Activated CD8-positive, alpha-beta memory T cell treated with anti-CD3 and anti-CD28 coated beads, Interleukin-2, amount 50 U/mL, for 24 hours (primary cell): ENCODE data around the gene ARHGAP15.
"Not testable (repeated sequence)": the region's sequence is repeated elsewhere in the genome, so short reads cannot be mapped to it uniquely, and the experiment has no call there.

Experiments
- DNase-seq: peaks from one replicate; pipeline ENCODE4 v3.0.0-alpha.2; 2020; ENCODE audit errors: extremely low read depth

Gene ARHGAP15

DNA sequence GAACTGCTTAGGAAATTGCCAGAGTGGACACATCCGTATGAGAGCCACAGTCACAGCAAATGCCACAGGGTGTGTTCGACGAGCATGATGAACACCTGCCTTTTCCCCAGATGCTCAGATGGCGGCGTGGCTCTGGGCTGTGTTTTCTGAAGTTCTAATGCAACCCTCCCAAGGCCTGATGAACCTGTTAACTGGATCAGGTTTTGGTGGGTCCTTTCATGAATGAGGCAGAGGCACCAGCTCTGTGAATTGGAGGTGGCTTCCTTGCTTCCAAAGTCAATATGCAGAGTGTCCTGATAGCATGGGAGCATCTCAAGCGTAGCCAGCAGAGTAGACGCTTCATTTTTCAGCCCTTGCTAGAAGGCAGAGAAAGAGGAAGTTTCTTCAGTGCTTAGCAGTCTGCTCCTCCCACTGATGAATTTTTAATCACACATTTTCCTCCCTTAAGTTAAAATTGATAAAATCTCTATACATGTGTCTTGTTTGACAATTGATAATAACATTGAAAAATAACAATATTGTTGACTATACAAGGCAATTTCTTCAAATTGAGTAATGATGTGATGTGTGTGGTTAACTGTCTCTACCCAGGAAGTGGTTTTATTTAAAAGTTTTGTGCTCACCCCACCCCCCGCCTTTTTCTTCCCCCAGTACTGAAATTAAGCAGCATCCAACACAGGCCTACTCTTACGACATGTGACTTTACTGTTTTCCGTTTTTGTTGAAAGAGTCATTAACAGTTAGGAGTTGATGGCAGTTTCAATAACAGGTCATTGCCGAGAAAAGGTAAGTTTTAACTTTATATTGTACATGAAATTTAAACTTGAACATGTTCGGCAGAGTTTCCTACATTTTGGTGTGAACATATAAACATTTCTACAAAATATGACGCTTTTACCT is at the start of gene ARHGAP15:
TSS of gene ARHGAP15 (plus strand) at position 739 of the 900 bp plus-strand sequence.
- DNase-seq: peak; percentile 38

DNA sequence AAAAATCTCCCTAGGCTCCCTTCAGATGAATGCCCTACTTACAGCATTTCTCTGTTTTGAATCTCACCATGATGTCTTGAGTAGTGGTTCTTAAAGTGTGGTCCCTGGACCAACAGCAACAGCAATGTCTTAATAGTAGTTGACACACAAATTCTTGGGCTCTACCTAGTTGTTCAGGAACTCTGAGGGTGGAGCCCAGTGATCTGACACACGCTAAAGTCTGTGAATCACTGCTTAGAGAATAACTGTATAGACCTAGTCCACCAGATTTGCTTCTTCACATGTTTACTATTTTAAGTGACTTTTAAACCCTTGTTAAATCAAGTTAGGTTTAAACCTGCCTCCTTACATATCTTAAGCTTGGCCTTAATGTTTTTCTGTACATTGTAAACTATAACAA is 47.6 kb upstream of the ARHGAP15 start:
- DNase-seq: no peak

DNA sequence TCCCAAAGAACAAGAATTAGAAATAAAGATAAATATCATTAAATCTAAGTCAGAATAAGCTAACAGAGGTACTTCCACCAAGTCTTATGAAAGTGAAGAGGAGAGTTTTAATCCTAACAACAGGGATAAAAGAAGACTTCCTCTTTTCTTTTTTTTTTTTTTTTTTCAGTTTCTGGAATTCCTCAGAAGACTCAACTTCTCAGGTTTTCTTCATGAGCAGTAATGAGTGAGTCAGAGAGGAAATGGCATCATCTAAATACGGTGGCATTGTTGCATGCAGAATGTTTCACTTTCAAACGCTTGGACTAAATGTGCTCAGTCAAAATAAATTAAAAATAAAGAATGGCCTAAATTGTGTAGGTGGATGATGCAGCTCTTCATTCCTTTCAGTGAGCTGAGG is 45.6 kb upstream of the ARHGAP15 start:
- no peak for DNase-seq

DNA sequence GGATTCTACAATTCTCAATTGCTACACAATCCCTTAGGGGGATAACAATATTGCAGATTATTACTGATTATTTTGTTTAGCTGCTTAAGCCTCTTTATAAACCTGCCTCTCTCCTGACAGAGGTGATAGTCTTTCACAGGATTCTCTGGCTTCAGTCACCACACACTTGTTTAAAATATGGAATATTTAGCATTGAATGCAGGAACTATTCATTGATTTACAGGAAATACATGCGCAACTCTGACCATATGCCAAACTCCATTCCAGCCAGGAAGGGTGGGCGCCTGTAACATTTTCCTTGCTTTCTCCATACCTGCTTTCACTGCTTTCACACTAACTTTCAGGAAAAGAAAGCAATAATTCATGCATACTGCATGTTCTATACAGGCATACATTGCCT is 44.8 kb upstream of the ARHGAP15 start:
- DNase-seq: no peak

DNA sequence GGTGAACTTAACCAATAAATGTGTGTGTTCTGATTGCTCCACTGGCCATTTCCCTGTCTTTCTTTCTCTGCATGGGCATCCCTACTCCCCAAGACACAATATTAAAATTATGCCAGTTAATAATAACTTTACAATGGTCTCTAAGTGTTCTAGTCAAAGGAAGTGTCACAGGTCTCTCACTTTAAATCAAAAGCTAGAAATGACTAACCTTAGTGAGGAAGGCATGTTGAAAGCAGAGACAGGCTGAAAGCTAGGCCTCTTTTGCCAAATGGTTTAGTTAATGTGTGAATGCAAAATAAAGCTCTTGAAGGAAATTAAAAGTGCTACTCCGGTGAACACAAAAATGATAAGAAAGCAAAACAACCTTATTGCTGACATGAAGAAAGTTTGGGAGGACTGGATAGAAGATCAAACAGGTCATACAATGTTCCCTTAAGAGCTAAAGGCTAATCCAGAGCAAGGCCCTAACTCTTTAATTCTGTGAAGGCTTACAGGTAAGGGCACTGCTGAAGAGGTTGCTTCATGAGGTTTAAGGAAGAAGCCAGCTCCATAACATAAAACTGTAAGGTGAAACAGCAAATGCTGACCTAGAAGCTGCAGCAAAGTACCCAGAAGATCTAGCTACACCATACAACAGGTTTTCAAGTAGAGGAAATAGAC is 44.0 kb upstream of the ARHGAP15 start:
- DNase-seq: no peak

DNA sequence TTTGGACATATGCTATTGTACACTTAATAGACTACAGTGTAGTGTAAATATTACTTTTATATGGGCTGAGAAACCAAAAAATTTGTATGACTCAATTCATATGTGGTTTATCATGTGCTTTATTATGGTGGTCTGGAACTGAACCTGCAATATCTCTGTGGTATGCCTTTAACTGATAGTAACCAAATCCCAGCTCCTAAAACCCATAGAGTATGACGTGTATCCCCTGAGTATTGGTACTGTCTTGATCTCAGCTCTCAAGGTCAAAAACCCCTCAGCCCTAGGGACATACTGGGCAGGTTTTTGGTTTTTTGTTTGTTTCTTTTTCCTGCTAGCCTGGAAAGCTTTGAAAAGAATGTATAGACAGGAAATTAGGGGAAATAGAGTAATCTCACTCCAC is 42.2 kb upstream of the ARHGAP15 start:
- no peak for DNase-seq

DNA sequence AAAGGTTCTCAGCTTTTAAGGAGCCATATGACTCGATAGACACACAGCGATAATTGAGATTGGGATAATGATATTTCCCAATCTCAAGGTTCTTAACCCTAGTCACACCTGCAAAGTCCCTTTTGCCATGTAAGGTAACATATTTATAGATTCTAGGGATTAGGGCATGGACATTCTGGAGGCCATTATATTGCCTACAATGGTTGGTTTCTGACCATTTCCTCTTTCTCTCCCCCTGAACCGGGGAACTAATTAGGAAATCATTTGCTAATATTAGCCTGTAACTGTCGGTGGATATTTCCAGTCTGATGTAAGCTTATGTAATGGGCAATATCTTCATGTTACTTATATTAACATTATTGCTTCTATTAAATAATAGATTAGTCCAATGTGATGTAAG is 40.8 kb upstream of the ARHGAP15 start:
- no peak for DNase-seq

DNA sequence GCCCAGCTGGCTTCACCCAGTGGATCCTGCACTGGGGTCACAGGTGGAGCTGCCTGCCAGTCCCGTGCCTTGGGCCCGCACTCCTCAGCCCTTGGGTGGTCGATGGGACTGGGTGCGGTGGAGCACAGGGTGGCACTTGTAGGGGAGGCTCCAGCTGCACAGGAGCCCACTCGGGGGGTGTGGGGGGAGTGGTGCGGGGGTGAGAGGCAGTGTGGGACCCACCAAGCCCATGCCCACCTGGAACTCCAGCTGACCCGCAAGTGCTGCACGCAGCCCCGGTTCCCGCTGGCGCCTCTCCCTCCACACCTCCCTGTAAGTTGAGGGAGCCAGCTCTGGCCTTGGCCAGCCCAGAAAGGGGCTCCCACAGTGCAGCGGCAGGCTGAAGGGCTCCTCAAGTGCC is 39.7 kb upstream of the ARHGAP15 start:
- not testable (repeated sequence) for DNase-seq

DNA sequence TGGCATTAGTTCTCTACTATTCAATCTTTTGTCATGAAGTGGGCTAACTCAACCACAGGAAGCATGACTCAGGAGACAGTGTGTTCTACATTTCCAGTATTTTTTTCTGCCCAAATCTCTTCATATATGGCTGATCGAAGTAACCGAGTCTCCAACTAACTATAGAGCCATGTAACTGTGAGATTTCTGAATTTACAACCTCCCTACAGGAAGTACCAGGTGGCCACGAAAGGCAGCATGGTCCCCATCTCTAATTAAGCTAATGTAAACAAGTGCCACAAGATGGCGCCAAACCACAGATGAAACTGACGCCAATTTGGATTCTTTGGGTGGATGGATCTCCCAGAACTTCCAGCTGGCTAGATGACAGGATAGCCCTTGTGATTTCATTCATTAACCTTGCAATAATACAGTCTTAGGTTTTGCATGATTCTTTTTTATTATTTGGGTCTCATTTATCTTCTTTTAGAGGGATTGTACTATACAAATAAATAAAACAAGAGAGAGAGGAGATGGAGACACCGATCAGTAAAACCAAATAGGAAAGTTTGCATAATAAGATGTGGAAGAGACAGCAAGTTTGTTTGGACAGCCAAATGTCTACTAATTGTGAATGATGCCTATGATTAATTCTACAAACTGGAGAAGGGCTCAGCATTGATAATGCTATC is 18.3 kb upstream of the ARHGAP15 start:
- DNase-seq: peak; percentile 28

DNA sequence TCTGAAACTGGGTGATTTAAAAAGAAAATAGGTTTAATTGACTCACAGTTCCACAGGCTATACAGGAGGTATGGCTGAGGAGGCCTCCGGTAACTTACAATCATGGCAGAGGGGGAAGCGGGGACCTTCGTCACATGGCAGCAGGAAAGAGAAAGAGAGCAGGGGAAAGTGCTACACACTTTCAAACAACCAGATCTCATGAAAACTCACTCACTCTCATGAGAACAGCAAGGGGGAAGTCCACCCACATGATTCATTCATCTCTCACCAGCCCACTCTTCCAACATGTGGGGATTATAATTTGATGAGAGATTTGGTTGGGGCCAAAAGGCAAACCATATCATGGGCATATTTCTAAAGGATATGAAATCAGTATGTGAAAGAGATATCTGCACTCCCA is 12.0 kb upstream of the ARHGAP15 start:
- DNase-seq: no peak

DNA sequence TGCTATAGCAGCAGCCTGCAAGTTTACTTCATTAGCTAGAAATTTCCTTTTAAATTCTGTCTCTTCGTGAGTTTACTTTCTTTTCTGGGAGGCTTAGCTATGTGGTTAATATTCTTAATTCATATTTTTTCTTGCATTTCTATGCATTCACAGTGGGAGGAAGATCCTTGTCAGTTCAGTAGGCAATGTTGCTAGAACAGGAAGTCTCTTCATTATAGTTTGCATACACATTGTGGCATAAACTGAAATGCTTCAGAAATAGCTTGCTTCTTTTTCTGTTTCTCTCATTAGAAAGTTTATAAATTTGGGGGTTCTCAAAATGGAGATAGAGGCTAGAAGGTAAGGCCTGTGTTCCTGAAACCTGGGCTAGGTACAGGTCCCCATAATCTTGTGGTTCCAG is 8.1 kb upstream of the ARHGAP15 start:
- no peak for DNase-seq

DNA sequence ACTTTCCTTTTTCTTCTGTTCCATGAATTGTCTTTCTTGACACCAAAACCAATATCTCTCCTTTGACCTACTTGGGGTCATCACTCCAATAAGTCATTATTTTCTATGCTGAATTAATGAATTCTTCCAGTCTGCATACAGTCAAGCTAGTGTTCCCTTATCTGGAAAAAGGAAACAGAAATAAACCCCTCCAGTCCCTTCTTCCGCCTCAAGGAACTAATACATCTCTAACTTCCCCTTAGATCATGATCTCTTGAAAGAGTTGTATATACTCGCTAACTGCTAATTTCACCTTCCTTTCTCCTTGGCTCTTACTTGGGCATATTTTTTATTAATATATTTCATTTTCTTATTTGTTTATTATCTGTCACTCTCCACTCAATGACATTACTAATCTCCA is 7.3 kb upstream of the ARHGAP15 start:
- DNase-seq: no peak

DNA sequence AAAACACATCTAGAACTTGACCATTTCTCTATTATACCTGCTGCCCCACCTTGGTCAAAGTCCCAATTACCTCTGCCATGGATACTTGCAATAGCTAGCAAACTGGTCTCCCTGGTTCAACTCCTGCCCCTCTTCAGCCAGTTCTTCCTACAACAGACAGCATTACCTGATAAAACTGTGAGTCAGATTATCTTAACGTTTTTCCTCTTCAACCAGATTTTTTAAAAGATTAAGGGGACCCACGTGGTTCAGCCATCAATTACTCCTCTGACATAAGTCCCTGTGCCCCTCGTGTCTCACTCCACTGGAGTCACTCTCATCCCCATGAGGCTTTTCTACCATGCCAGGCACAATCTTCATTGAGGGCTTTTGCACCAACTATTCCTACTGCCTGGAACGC is 5.3 kb upstream of the ARHGAP15 start:
- DNase-seq: no peak

DNA sequence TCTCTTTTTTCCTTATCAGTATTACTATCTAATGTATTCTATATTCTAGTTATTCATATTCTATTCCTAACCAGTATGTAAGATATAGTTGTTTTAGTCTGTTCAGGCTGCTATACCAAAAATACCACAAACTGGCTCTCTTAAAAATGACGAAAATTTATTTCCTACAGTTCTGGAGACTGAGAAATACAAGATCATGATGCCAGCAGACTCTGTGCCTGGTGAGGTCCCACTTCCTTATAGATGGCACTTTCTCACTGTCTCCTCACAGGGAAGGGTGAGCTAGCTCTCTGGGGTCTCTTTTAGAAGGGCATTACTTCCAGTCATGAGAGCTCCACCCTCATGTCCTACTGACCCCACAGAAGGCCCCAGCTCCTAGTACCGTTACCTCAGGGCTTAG is 4.8 kb upstream of the ARHGAP15 start:
- no peak for DNase-seq

DNA sequence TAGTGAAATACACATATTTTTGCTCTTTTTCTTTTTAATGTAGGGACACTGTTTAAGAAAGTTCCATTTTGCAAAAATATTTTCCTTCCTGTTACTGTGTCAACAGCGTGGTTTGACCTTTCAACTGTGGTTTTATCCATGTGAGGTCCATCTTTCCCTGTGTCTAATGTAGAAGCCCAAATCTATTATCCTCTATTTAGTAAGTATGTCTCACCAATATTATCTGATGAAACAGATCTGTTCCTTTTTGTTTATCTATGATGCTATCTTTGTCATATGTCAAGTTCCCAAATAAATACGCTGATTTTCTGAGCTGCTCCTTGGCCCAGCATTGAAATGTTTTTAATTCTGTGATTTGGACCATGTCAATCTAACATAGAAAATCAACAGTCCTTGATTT is 3.5 kb upstream of the ARHGAP15 start:
- DNase-seq: no peak

DNA sequence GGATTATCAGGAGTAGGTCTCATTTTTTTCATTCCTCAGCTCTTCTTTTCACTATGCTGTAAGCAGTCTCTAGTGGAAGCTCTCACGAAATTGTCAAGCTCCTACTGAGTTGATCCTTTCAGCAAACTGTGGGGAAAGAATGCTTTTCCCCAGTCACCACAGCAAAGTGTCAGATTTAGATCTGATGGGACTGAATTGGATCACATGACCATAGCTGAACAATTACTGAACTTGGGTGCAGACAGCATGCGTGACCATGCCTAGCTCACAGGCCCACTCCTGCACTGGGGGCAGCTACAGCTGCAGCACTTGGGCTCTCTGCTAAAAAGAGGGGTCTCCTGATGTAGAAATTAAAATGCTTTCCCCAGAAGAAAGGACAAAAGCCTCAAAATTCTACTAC is 3.1 kb downstream of the ARHGAP15 start:
- no peak for DNase-seq

DNA sequence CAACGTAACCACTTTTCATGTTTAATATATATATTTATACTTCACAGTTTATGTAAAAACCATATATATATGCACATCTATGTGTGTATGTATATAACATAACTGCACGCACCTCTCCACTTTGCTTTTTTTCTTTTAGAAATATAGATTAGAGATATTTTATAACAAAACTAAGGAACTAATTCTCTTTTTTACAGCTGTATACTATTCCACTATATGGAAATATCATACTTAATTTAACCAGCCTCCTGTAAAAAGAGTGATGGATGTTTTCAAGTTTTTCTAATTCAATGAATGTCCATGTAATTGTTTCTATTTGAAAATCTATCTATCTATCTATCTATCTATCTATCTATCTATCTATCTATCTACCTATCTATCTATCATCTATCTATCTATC is 4.6 kb downstream of the ARHGAP15 start:
- no peak for DNase-seq

DNA sequence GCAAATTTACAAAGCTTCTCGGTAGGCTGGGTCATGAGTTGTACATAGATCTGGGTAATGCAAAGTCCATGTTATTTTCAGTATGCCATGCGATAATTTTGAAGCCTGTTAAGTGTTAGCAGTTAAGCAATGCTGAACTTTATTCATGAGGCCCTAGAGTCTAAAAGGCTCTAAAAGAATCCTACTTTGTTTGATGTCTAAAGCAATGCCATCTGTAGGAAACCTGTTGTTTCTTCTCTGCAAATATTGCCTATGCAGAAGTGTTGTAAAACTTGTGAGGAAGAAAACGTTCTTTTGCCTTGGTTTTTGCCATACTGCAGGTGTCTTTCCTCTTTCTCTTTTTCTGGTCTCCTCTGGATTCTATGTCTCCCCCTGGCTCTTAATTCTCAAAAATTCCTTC is 9.1 kb downstream of the ARHGAP15 start:
- DNase-seq: no peak

DNA sequence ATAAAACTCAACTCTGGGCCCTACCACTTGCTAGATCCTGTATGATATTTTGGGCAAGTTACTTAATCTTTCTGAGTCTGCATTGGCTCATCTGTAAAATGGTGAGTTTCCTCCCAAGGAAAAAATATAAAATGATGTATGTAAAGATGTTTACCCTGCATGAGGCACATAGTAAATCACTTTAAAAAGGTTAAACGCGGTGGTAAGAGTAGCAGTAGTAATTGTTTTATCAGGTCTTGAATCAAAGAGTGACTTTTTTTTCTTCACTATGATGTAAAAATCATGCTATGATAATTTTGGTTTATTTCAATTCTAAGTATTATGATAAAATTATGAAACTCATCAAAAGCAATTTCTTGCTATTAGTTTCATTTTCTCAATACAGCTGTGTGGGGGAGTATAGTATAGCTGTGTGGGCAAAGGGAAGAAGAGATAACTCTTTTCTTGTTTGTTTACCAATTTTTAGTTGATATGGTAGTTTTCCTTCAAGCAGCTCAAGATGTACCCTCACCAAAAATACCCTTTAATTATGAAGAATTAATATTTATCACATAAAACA is 10.7 kb downstream of the ARHGAP15 start:
- no peak for DNase-seq

DNA sequence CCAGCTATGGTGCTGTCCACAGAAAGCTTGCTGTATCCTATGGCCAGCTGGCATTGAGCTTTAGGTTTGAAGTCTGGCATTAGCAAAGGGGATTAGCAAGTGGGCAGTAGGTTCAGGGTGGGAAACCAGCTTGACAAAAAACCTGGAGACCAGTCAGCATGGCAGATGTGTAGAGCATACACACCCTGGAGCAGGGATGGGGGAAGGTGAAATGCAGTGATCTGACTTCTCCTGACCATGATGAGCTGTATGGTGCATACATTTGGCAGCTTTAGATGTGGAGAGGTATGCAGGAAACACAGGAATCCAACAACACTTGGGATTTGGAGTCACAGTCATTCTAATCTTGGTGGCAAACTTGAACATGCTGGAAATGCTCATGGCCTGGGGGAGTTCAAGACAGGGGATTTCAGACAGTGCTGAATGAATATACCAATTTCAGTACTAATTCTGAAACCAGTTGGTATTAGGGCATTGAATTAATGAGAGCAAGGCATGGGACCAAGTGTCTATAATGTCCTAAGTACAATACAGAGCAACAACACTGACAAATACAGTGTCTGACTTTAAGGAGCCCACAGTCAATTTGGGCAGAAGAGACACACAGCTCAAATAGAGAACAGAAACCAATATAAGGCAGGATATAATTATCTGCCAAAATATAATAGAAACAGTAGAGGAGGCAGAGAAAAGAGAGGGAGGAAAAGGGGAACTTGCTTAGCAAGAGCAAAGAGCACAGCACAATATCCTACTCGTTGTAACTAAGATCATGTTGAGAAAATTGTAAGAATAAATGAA is 11.8 kb downstream of the ARHGAP15 start:
- no peak for DNase-seq

DNA sequence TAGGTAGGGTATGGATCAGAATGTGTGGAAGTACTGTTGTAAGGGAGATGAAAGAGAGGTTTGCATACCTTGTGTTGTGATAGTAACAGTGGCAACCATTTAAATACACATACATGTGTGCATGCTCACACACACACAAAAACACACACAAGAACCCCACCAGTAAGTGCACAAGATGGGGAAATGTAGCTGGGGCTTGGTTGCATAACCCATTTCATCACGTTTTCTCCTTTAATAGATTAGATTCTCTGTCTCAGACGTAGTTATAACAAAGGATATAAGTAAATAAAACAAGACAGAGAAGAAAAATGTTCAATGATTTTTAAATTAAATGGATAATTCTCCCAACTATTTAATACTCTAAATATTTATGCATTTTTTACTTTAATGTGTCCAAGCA is 13.4 kb downstream of the ARHGAP15 start:
- no peak for DNase-seq
